ENCODE results near the gene ACTL10.

GRCh38 chr20:33667245-33667675 lies 517 bp downstream of the ACTL10 start:
- TF ChIP-seq CTCF (IDR thresholded peaks at IDR 0.05) (no peak), POLR2A (IDR thresholded peaks at IDR 0.05) (no peak)
